ENCODE data around the gene MTMR12. TPM values are rescaled to one million over a fixed set of nuclear protein-coding genes. Genes with fewer than 3 reads are reported as not detected.
"Not testable (repeated sequence)": the region's sequence is repeated elsewhere in the genome, so short reads cannot be mapped to it uniquely, and the experiment has no call there.

The MTMR12 gene
- total RNA-seq, 2 experiments from 2014 or later: 33.6 to 71.9 TPM

- CTCF ChIA-PET (ENCODE audit: unreplicated experiment): no interaction called here
Measured at GRCh38 chr5:32290922-32291321, 21.8 kb downstream of the MTMR12 start.

GRCh38 chr5:32290501-32290900 is 22.2 kb downstream of the MTMR12 start:
- POLR2A ChIA-PET; CTCF ChIA-PET (ENCODE audit: unreplicated experiment); H3K9me3 ChIP-seq (ENCODE audit: low read length); BruUV-seq (replicated peaks); intact Hi-C loops (cut with micrococcal nuclease; ENCODE audit: unreplicated experiment); H3K9me2 ChIP-seq (ENCODE audit: insufficient read depth, low read length); H2AFZ ChIP-seq (ENCODE audit: low read length); H3K27ac ChIP-seq (ENCODE audit: low read depth, low read length, poor library complexity, severe bottlenecking); H3K4me3 ChIP-seq (ENCODE audit: low read depth, low read length, poor library complexity, severe bottlenecking); DNase-seq (ENCODE audit: low spot score); H3K4me1 ChIP-seq (ENCODE audit: insufficient read depth, low read length, poor library complexity, severe bottlenecking); H4K20me1 ChIP-seq (ENCODE audit: insufficient read depth, low read length); H3K4me2 ChIP-seq (ENCODE audit: low read length): not testable (repeated sequence)
- H3K79me2 ChIP-seq (ENCODE audit: insufficient read depth, low read depth, low read length): peaks cover 61% of the 10 kb centered on the region
- peaks cover 87% of the 10 kb centered on the region for H3K36me3 ChIP-seq (ENCODE audit: insufficient read depth, low read length)

More at GRCh38 chr5:32290922-32291321, 21.8 kb downstream of the MTMR12 start:
- TF ChIP-seq EZH2phosphoT487 (IDR thresholded peaks at IDR 0.05; ENCODE audit: borderline replicate concordance, low read depth, low read length): no peak
- no peak for TF ChIP-seq CTCF (conservative IDR thresholded peaks at IDR 0.05; ENCODE audit: low read length)
- H4K20me1 ChIP-seq (ENCODE audit: insufficient read depth, low read length): no peaks in the 10 kb centered on the region
- no peaks in the 10 kb centered on the region for H3K9me3 ChIP-seq (ENCODE audit: low read length)
- no peak overlapping the region for H3K4me2 ChIP-seq (ENCODE audit: low read length)
- no peak overlapping the region for H3K4me3 ChIP-seq (ENCODE audit: low read depth, low read length, poor library complexity, severe bottlenecking)
- intact Hi-C loops (cut with micrococcal nuclease; ENCODE audit: unreplicated experiment): no loop called here
- no peak overlapping the region for H2AFZ ChIP-seq (ENCODE audit: low read length)
- H3K36me3 ChIP-seq (ENCODE audit: insufficient read depth, low read length): peaks cover 87% of the 10 kb centered on the region
- BruUV-seq (replicated peaks): no TSS peak
- DNase-seq (ENCODE audit: low spot score): no peak
- H3K4me1 ChIP-seq (ENCODE audit: insufficient read depth, low read length, poor library complexity, severe bottlenecking): no peaks in the 10 kb centered on the region
- POLR2A ChIA-PET: no interaction called here
- no peaks in the 10 kb centered on the region for H3K9me2 ChIP-seq (ENCODE audit: insufficient read depth, low read length)
- H3K79me2 ChIP-seq (ENCODE audit: insufficient read depth, low read depth, low read length): peaks cover 61% of the 10 kb centered on the region
- no peak overlapping the region for H3K27ac ChIP-seq (ENCODE audit: low read depth, low read length, poor library complexity, severe bottlenecking)

- H3K4me2 ChIP-seq (ENCODE audit: low read length); H2AFZ ChIP-seq (ENCODE audit: low read length); DNase-seq (ENCODE audit: low spot score); H3K4me1 ChIP-seq (ENCODE audit: insufficient read depth, low read length, poor library complexity, severe bottlenecking); H3K27ac ChIP-seq (ENCODE audit: low read depth, low read length, poor library complexity, severe bottlenecking); H4K20me1 ChIP-seq (ENCODE audit: insufficient read depth, low read length); BruUV-seq (replicated peaks); H3K9me3 ChIP-seq (ENCODE audit: low read length); H3K4me3 ChIP-seq (ENCODE audit: low read depth, low read length, poor library complexity, severe bottlenecking); H3K9me2 ChIP-seq (ENCODE audit: insufficient read depth, low read length); CTCF ChIA-PET (ENCODE audit: unreplicated experiment); intact Hi-C loops (cut with micrococcal nuclease; ENCODE audit: unreplicated experiment): not testable (repeated sequence)
- Histone ChIP-seq H3K79me2 (ENCODE audit: insufficient read depth, low read depth, low read length) (peaks cover 59% of the 10 kb centered on the region), H3K36me3 (ENCODE audit: insufficient read depth, low read length) (peaks cover 83% of the 10 kb centered on the region)
- POLR2A ChIA-PET: interaction anchor here (0.7 to 1.1 kb wide), 2 partner anchors 8 to 13 kb away, joined by 3 read pairs; no protein-coding TSS in a partner anchor
Measured at GRCh38 chr5:32289986-32290385, 22.8 kb downstream of the MTMR12 start.

GRCh38 chr5:32288135-32288534 is 24.6 kb downstream of the MTMR12 start:
- H3K27ac ChIP-seq (ENCODE audit: low read depth, low read length, poor library complexity, severe bottlenecking); H3K4me2 ChIP-seq (ENCODE audit: low read length); H3K4me3 ChIP-seq (ENCODE audit: low read depth, low read length, poor library complexity, severe bottlenecking); CTCF ChIA-PET (ENCODE audit: unreplicated experiment); H3K9me2 ChIP-seq (ENCODE audit: insufficient read depth, low read length); BruUV-seq (replicated peaks); H3K9me3 ChIP-seq (ENCODE audit: low read length); H4K20me1 ChIP-seq (ENCODE audit: insufficient read depth, low read length); intact Hi-C loops (cut with micrococcal nuclease; ENCODE audit: unreplicated experiment); H2AFZ ChIP-seq (ENCODE audit: low read length); H3K4me1 ChIP-seq (ENCODE audit: insufficient read depth, low read length, poor library complexity, severe bottlenecking); DNase-seq (ENCODE audit: low spot score): not testable (repeated sequence)
- H3K79me2 ChIP-seq (ENCODE audit: insufficient read depth, low read depth, low read length): peaks cover 57% of the 10 kb centered on the region
- peaks cover 79% of the 10 kb centered on the region for H3K36me3 ChIP-seq (ENCODE audit: insufficient read depth, low read length)
- POLR2A ChIA-PET: interaction anchor here (0.6 kb wide), 1 partner anchor 10 kb away, joined by 3 read pairs; no protein-coding TSS in a partner anchor

- H3K4me1 ChIP-seq (ENCODE audit: insufficient read depth, low read length, poor library complexity, severe bottlenecking); BruUV-seq (replicated peaks); CTCF ChIA-PET (ENCODE audit: unreplicated experiment); H4K20me1 ChIP-seq (ENCODE audit: insufficient read depth, low read length); intact Hi-C loops (cut with micrococcal nuclease; ENCODE audit: unreplicated experiment); H3K4me2 ChIP-seq (ENCODE audit: low read length); H3K9me2 ChIP-seq (ENCODE audit: insufficient read depth, low read length); DNase-seq (ENCODE audit: low spot score); H2AFZ ChIP-seq (ENCODE audit: low read length); POLR2A ChIA-PET; H3K9me3 ChIP-seq (ENCODE audit: low read length); H3K4me3 ChIP-seq (ENCODE audit: low read depth, low read length, poor library complexity, severe bottlenecking); H3K27ac ChIP-seq (ENCODE audit: low read depth, low read length, poor library complexity, severe bottlenecking): not testable (repeated sequence)
- Histone ChIP-seq H3K79me2 (ENCODE audit: insufficient read depth, low read depth, low read length) (peaks cover 59% of the 10 kb centered on the region), H3K36me3 (ENCODE audit: insufficient read depth, low read length) (peaks cover 79% of the 10 kb centered on the region)
Measured at GRCh38 chr5:32287525-32287924, 25.2 kb downstream of the MTMR12 start.
